Adrenal gland (tissue), 5 donors: ENCODE data around the gene CAB39.

Experiments used
- CTCF ChIP-seq, 6 experiments: fragments of 450-650 bp in 4 of 6; fragments of 200-600 bp in 2 of 6; sonication (generic) in 1 of 6; IDR thresholded peaks; 1 replicate in 5 of 6; 2 replicates in 1 of 6; pipeline versions ENCODE4 v1.5.1 to v1.8.0; 2016 to 2021; ENCODE audit warnings: antibody characterized with exemption in 6 of 6, mild to moderate bottlenecking in 2 of 6, moderate library complexity in 1 of 6
- POLR2A ChIP-seq, 2 donors: fragments of 450-650 bp; IDR thresholded peaks; one replicate each; pipeline ENCODE4 v1.6.1; 2017; ENCODE audit warnings: antibody characterized with exemption in 2 of 2, mild to moderate bottlenecking in 2 of 2, moderate library complexity in 1 of 2
- donor health status: DM: no; HTN: no; CAD: no.

GRCh38 chr2:230703514-230703913, 9.1 kb upstream of the CAB39 start:
- TF ChIP-seq CTCF (IDR thresholded peaks at IDR 0.05): no peak
- no peak for TF ChIP-seq POLR2A (IDR thresholded peaks at IDR 0.05)
